Neural progenitor cell (in vitro differentiated cells): ENCODE data around the gene CNNM3. TPM values are rescaled to one million over a fixed set of nuclear protein-coding genes. Genes with fewer than 3 reads are reported as not detected.
A peak's percentile ranks its signal among the peaks of the same experiment; 100 is the strongest.

Experiments used
- DNase-seq: peaks from one replicate; pipeline ENCODE4 v3.0.0-alpha.2; 2016; ENCODE audit warnings: low spot score
- H2AFZ ChIP-seq: fragments of 200-600 bp; sonication (generic); replicated peaks from 2 replicates; pipeline ENCODE4 v1.6.1; 2016; ENCODE audit warnings: antibody characterized with exemption
- H3F3A ChIP-seq: fragments of 200-600 bp; sonication (generic); 2 replicates; pipeline ENCODE4 v1.6.1; 2016; ENCODE audit warnings: antibody characterized with exemption, low read depth
- H3K27ac ChIP-seq: fragments of 200-600 bp; sonication (generic); 2 replicates; pipeline ENCODE4 v1.5.1; 2016; ENCODE audit warnings: mild to moderate bottlenecking
- H3K27me3 ChIP-seq: fragments of 200-600 bp; sonication (generic); 2 replicates; pipeline ENCODE4 v1.6.1; 2016; ENCODE audit warnings: mild to moderate bottlenecking, moderate library complexity
- H3K36me3 ChIP-seq: fragments of 200-600 bp; sonication (generic); 2 replicates; pipeline ENCODE4 v1.5.1; 2016
- H3K4me1 ChIP-seq: fragments of 200-600 bp; sonication (generic); 2 replicates; pipeline ENCODE4 v1.6.1; 2016; ENCODE audit warnings: mixed run types
- H3K4me2 ChIP-seq: fragments of 200-600 bp; sonication (generic); 2 replicates; pipeline ENCODE4 v1.6.1; 2016
- H3K4me3 ChIP-seq: fragments of 200-600 bp; sonication (generic); 2 replicates; pipeline ENCODE4 v1.5.1; 2016
- H3K79me2 ChIP-seq: fragments of 200-600 bp; sonication (generic); 2 replicates; pipeline ENCODE4 v1.6.1; 2016; ENCODE audit warnings: low read depth
- H3K9ac ChIP-seq: fragments of 200-600 bp; sonication (generic); 2 replicates; pipeline ENCODE4 v1.6.1; 2016
- H3K9me3 ChIP-seq: fragments of 200-600 bp; sonication (generic); 2 replicates; pipeline ENCODE4 v1.5.1; 2016; ENCODE audit warnings: low read depth
- H4K20me1 ChIP-seq: fragments of 200-600 bp; sonication (generic); 2 replicates; pipeline ENCODE4 v1.6.1; 2016; ENCODE audit warnings: low read depth
- H3K27ac Mint-ChIP-seq: 3 replicates; pipeline ENCODE4 v1.8.0; 2021; ENCODE audit warnings: mixed read lengths
- H3K27me3 Mint-ChIP-seq: 2 replicates; pipeline ENCODE4 v1.8.0; 2022; ENCODE audit warnings: low read depth, mild to moderate bottlenecking, inconsistent platforms, moderate library complexity, mixed read lengths; ENCODE audit not compliant: insufficient read depth
- H3K36me3 Mint-ChIP-seq: 3 replicates; pipeline ENCODE4 v1.8.0; 2021; ENCODE audit warnings: mixed read lengths
- H3K4me1 Mint-ChIP-seq: 3 replicates; pipeline ENCODE4 v1.8.0; 2021; ENCODE audit warnings: mixed read lengths
- H3K4me3 Mint-ChIP-seq: 3 replicates; pipeline ENCODE4 v1.8.0; 2021; ENCODE audit warnings: mild to moderate bottlenecking, moderate library complexity, mixed read lengths
- H3K9me3 Mint-ChIP-seq: 3 replicates; pipeline ENCODE4 v1.8.0; 2020; ENCODE audit warnings: mixed read lengths
- CTCF ChIP-seq: fragments of 200-600 bp; sonication (generic); IDR thresholded peaks from 2 replicates; pipeline ENCODE4 v1.5.1; 2017; ENCODE audit warnings: antibody characterized with exemption, mild to moderate bottlenecking
- EZH2 ChIP-seq: fragments of 200-600 bp; sonication (generic); IDR thresholded peaks from 2 replicates; pipeline ENCODE4 v1.6.1; 2017; ENCODE audit warnings: antibody characterized with exemption, mild to moderate bottlenecking, moderate library complexity
- EZH2phosphoT487 ChIP-seq: fragments of 200-600 bp; sonication (generic); IDR thresholded peaks from 2 replicates; pipeline ENCODE4 v1.6.1; 2017; ENCODE audit warnings: antibody characterized with exemption
- total RNA-seq: library from RNA; depleted of rRNA; stranded (reverse); fragments of >200 nt; gene quantifications from 2 replicates; pipeline ENCODE4 v1.2.3, GENCODE V29; 2015; ENCODE audit warnings: low replicate concordance

The CNNM3 gene
- total RNA-seq, 1 donor from 2014 or later = 11.1 TPM

- TF ChIP-seq CTCF (no peak), EZH2phosphoT487 (no peak), EZH2 (no peak)
- Histone ChIP-seq H3K27ac (no peak overlapping the region), H3K36me3 (no peaks in the 10 kb centered on the region), H2AFZ (peak overlapping the region; percentile 38), H3F3A (peaks cover 35% of the 10 kb centered on the region), H3K4me1 (peaks cover 10% of the 10 kb centered on the region), H4K20me1 (peaks cover 41% of the 10 kb centered on the region), H3K4me2 (peak overlapping the region; percentile 96), H3K9me3 (no peaks in the 10 kb centered on the region), H3K79me2 (peaks cover 29% of the 10 kb centered on the region), H3K27me3 (no peaks in the 10 kb centered on the region), H3K4me3 (peak overlapping the region; percentile 80), H3K9ac (peak overlapping the region; percentile 54)
- H3K4me1 Mint-ChIP-seq = peaks cover 32% of the 10 kb centered on the region
- H3K36me3 Mint-ChIP-seq = peaks cover 19% of the 10 kb centered on the region
- DNase-seq = peak; percentile 44
- H3K27ac Mint-ChIP-seq = peak overlapping the region; percentile 21
- peaks cover 12% of the 10 kb centered on the region for H3K27me3 Mint-ChIP-seq
- peak overlapping the region; percentile 91 for H3K4me3 Mint-ChIP-seq
- no peaks in the 10 kb centered on the region for H3K9me3 Mint-ChIP-seq
Observed at GRCh38 chr2:96856776-96857666, 41.0 kb downstream of the CNNM3 start.

- TF ChIP-seq EZH2phosphoT487 = no peak
- TF ChIP-seq EZH2 = no peak
- peak; percentile 75 for TF ChIP-seq CTCF
- Histone ChIP-seq H3F3A (peaks cover 39% of the 10 kb centered on the region), H3K36me3 (no peaks in the 10 kb centered on the region), H3K9ac (peak within 1 kb of the TSS; percentile 54), H3K9me3 (no peaks in the 10 kb centered on the region), H4K20me1 (peaks cover 46% of the 10 kb centered on the region), H3K79me2 (peaks cover 29% of the 10 kb centered on the region), H2AFZ (peak within 1 kb of the TSS; percentile 38), H3K4me1 (peaks cover 10% of the 10 kb centered on the region), H3K4me2 (peak within 1 kb of the TSS; percentile 96), H3K4me3 (peak within 1 kb of the TSS; percentile 80), H3K27me3 (no peaks in the 10 kb centered on the region), H3K27ac (no peak within 1 kb of the TSS)
- Mint-ChIP-seq H3K27me3 (peaks cover 9% of the 10 kb centered on the region), H3K4me1 (peaks cover 32% of the 10 kb centered on the region), H3K36me3 (peaks cover 16% of the 10 kb centered on the region), H3K27ac (peak within 1 kb of the TSS; percentile 21), H3K4me3 (peak within 1 kb of the TSS; percentile 91), H3K9me3 (no peaks in the 10 kb centered on the region)
- peak; percentile 100 for DNase-seq
Observed at GRCh38 chr2:96857667-96858372, 41.8 kb downstream of the CNNM3 start, which contains the start of gene ANKRD39. ANKRD39 (minus strand) TSS chr2:96858016; CDS start chr2:96857987, 29 bp downstream.

- H3K36me3 ChIP-seq = no peaks in the 10 kb centered on the region
- no peak for TF ChIP-seq EZH2phosphoT487
- TF ChIP-seq CTCF = no peak
- TF ChIP-seq EZH2 = no peak
- no peak overlapping the region for H3K9ac ChIP-seq
- peaks cover 37% of the 10 kb centered on the region for H3K79me2 ChIP-seq
- H3K27ac ChIP-seq = no peak overlapping the region
- H3K4me2 ChIP-seq = peak overlapping the region; percentile 85
- no peaks in the 10 kb centered on the region for H3K9me3 ChIP-seq
- H3F3A ChIP-seq = peaks cover 39% of the 10 kb centered on the region
- no peaks in the 10 kb centered on the region for H3K9me3 Mint-ChIP-seq
- H3K4me3 Mint-ChIP-seq = peak overlapping the region; percentile 91
- DNase-seq = peak; percentile 37
- H3K4me1 Mint-ChIP-seq = peaks cover 32% of the 10 kb centered on the region
- peaks cover 15% of the 10 kb centered on the region for H3K36me3 Mint-ChIP-seq
- peaks cover 10% of the 10 kb centered on the region for H3K4me1 ChIP-seq
- H4K20me1 ChIP-seq = peaks cover 57% of the 10 kb centered on the region
- peaks cover 10% of the 10 kb centered on the region for H3K27me3 Mint-ChIP-seq
- no peak overlapping the region for H3K27ac Mint-ChIP-seq
- no peak overlapping the region for H2AFZ ChIP-seq
- H3K27me3 ChIP-seq = no peaks in the 10 kb centered on the region
- H3K4me3 ChIP-seq = peak overlapping the region; percentile 54
Observed at GRCh38 chr2:96859099-96859649, 43.1 kb downstream of the CNNM3 start.
